BJ (cell line): Measurements from ENCODE around the gene KCNG1. TPM values are rescaled to one million over a fixed set of nuclear protein-coding genes. Genes with fewer than 3 reads are reported as not detected.
A peak's percentile ranks its signal among the peaks of the same experiment; 100 is the strongest.

Experiments
- CTCF ChIA-PET: fragments of 350-600 bp; formaldehyde crosslinking; extraction: SDS; loops from one replicate; lab custom pipeline; 2021; ENCODE audit warnings: antibody characterized with exemption, inconsistent platforms; lab: Yijun Ruan, JAX
- POLR2A ChIA-PET: fragments of 300-600 bp; sonication (Branson Sonifier 250); formaldehyde crosslinking; extraction: SDS; loops from one replicate; lab custom pipeline; 2021; ENCODE audit warnings: antibody characterized with exemption; lab: Charles Lee
- DNase-seq: peaks from one replicate; pipeline ENCODE4 v3.0.0-alpha.2; 2011; ENCODE audit warnings: low read depth
- H3K27me3 ChIP-seq: 2 replicates; pipeline ENCODE4 v1.6.0; 2011; ENCODE audit warnings: low read length; ENCODE audit not compliant: control insufficient read depth, insufficient read depth
- H3K36me3 ChIP-seq: 2 replicates; pipeline ENCODE4 v1.5.1; 2011; ENCODE audit warnings: low read length; ENCODE audit not compliant: control insufficient read depth, insufficient read depth
- H3K4me3 ChIP-seq: 2 replicates; pipeline ENCODE4 v1.5.1; 2011; ENCODE audit warnings: low read depth, mild to moderate bottlenecking, control low read depth, low read length
- CTCF ChIP-seq: IDR thresholded peaks from 2 replicates; pipeline ENCODE4 v1.5.1; 2011; ENCODE audit warnings: low read depth, mild to moderate bottlenecking, control low read depth, inconsistent platforms, low read length, moderate library complexity; ENCODE audit not compliant: insufficient read depth
- polyA plus RNA-seq: library from polyadenylated mRNA; depleted of rRNA; stranded (reverse); fragments of >200 nt; gene quantifications from 2 replicates; pipeline ENCODE4 v1.2.3, GENCODE V29; 2011

The KCNG1 gene
- polyA plus RNA-seq, 1 experiment, result 18.2 TPM

- ChIA-PET CTCF (interaction anchor here (0.6 to 2.6 kb wide), 7 partner anchors 10 to 1183 kb away, joined by 3 to 27 read pairs (median 7); no protein-coding TSS in a partner anchor), POLR2A (no interaction called here)
- TF ChIP-seq CTCF, result no peak
These were observed 6.4 kb downstream of the KCNG1 start for GRCh38 chr20:51016521-51016920.

GRCh38 chr20:51014797-51015722 is 7.8 kb downstream of the KCNG1 start:
- H3K27me3 ChIP-seq, result no peaks in the 10 kb centered on the region
- no peak for DNase-seq
- peak; percentile 88 for TF ChIP-seq CTCF
- H3K36me3 ChIP-seq, result no peaks in the 10 kb centered on the region
- ChIA-PET POLR2A (no interaction called here), CTCF (interaction anchor here (0.6 to 2.6 kb wide), 33 partner anchors 8 to 356 kb away, joined by 3 to 27 read pairs (median 4); partner anchors contain the start of gene KCNG1)
- H3K4me3 ChIP-seq, result no peak overlapping the region

More at GRCh38 chr20:51016521-51016920, 6.4 kb downstream of the KCNG1 start:
- DNase-seq, result no peak
- Histone ChIP-seq H3K27me3 (no peaks in the 10 kb centered on the region; the same call in 1 of the 2 replicates), H3K36me3 (no peaks in the 10 kb centered on the region), H3K4me3 (no peak overlapping the region)

- H3K36me3 ChIP-seq, result no peaks in the 10 kb centered on the region
- H3K4me3 ChIP-seq, result no peak overlapping the region
- ChIA-PET CTCF (interaction anchor here (1.6 kb wide), 1 partner anchor 289 kb away, joined by 3 read pairs; no protein-coding TSS in a partner anchor), POLR2A (no interaction called here)
- DNase-seq, result no peak
- no peaks in the 10 kb centered on the region for H3K27me3 ChIP-seq
- no peak for TF ChIP-seq CTCF
These were observed 9.2 kb downstream of the KCNG1 start for GRCh38 chr20:51013577-51014330.

GRCh38 chr20:51012357-51012756 is 10.6 kb downstream of the KCNG1 start:
- Histone ChIP-seq H3K36me3 (no peaks in the 10 kb centered on the region), H3K4me3 (no peak overlapping the region), H3K27me3 (no peaks in the 10 kb centered on the region)
- no peak for TF ChIP-seq CTCF
- ChIA-PET POLR2A (no interaction called here), CTCF (interaction anchor here (1.0 to 1.6 kb wide), 3 partner anchors 21 to 294 kb away, joined by 3 to 4 read pairs (median 3); no protein-coding TSS in a partner anchor)
- DNase-seq, result no peak

GRCh38 chr20:51011479-51011878 is 11.4 kb downstream of the KCNG1 start:
- TF ChIP-seq CTCF, result no peak
- ChIA-PET CTCF (no interaction called here), POLR2A (no interaction called here)
- Histone ChIP-seq H3K36me3 (no peaks in the 10 kb centered on the region), H3K4me3 (no peak overlapping the region), H3K27me3 (no peaks in the 10 kb centered on the region)
- no peak for DNase-seq
